Measurements from ENCODE around the gene LSMEM2.

LSMEM2 gene
- 0 to 0.77 (median 0.26) reads per million in 3 donors for total RNA-seq

DNA sequence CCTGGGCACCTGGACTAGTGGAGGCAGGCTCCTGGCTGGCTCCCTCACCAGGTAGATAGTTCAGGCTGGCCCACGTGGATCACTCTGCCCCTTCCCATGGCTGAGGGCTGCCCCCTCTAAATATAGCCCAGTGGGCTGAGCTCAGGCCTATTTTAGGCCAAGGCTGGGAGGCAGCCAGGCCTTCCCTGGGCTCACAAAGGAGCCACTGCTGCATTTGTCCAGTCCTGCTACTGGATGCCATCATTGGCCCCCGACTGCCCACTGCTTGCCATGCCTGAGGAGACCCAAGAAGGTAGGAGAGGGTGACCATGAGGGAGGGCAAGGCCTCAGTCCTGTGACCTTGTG lies at the start of gene LSMEM2:
TSS of gene LSMEM2 (plus strand) at position 208 of the 345 bp plus-strand sequence. CDS start at position 235, 27 bp downstream.
- H3K4me1 ChIP-seq (ENCODE audit: control insufficient read depth, insufficient read depth, low read length, poor library complexity, severe bottlenecking): peaks cover 24% of the 10 kb centered on the region
- no peak within 1 kb of the TSS for H3K4me3 ChIP-seq (ENCODE audit: insufficient read depth, low read depth, low read length, poor library complexity, severe bottlenecking)
- H3K9me3 ChIP-seq (ENCODE audit: control insufficient read depth, low read length): no peaks in the 10 kb centered on the region
- no peaks in the 10 kb centered on the region for H3K36me3 ChIP-seq (ENCODE audit: control insufficient read depth, insufficient read depth, low read length)
- DNase-seq: no peak
- H3K27me3 ChIP-seq (replicated peaks; ENCODE audit: control insufficient read depth, insufficient read depth, low read length, poor library complexity, severe bottlenecking): peaks cover 28% of the 10 kb centered on the region
- no peak within 1 kb of the TSS for H3K27ac ChIP-seq (ENCODE audit: insufficient read depth, low read length, poor library complexity, severe bottlenecking)

DNA sequence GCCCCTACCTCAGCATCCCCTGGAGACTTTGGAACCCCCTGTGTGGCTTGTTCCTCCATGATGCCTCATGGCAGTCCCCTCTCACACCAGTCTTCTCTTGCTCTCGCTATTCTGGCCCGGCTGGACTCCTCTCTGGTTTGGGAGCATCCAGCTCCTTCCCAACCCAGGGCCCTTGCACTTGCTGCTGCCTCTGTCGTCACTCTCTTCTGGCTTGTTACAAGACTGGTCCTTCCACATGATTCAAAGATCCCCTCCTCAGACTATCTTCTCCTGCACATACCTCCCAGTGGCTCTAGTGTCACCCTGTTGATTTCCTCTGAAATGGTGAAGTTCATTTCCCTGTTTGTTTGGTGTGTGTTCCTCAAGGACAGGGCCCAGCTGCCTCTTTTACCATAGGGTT lies 49.4 kb upstream of the LSMEM2 start:
- Histone ChIP-seq H3K4me3 (ENCODE audit: insufficient read depth, low read depth, low read length, poor library complexity, severe bottlenecking) (no peak overlapping the region), H3K9me3 (ENCODE audit: control insufficient read depth, low read length) (no peaks in the 10 kb centered on the region), H3K27me3 (replicated peaks; ENCODE audit: control insufficient read depth, insufficient read depth, low read length, poor library complexity, severe bottlenecking) (no peaks in the 10 kb centered on the region), H3K27ac (ENCODE audit: insufficient read depth, low read length, poor library complexity, severe bottlenecking) (no peak overlapping the region), H3K36me3 (ENCODE audit: control insufficient read depth, insufficient read depth, low read length) (no peaks in the 10 kb centered on the region), H3K4me1 (ENCODE audit: control insufficient read depth, insufficient read depth, low read length, poor library complexity, severe bottlenecking) (peaks cover 15% of the 10 kb centered on the region)
- no peak for DNase-seq

DNA sequence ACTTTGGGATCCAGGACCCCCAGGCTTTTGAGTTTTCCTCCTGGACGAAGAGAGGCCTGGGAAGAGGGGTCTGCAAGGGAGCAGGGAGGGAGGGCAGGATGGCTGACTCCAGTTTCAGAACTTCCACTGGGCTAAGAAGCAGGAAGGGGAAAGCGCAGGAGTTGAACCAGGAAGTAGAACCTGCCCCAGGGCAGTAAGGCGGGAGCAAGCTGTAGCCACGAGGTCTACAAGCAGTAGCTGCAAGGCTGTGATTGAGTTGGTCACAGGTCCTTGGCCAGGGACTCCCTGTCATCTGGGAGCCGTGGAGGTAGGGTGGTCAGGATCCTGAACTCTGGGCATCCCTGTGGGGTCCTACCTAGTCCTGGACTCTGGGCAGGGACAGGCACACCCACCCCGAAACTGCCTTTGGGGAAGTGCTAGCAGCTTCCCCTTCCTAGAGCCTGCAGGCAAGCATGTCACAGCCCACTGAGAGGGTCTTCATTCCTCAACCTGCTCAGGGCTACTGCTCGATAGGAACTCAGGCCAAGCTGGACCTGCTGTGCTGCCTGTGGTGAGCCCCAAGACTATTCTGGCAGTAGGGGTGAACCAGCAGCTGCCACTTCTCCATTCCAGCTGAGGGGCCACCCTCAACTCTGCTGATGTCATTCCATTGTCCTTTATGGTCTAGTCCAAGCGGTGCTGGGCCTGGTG lies 48.6 kb upstream of the LSMEM2 start:
- H3K9me3 ChIP-seq (ENCODE audit: control insufficient read depth, low read length): no peaks in the 10 kb centered on the region
- H3K27ac ChIP-seq (ENCODE audit: insufficient read depth, low read length, poor library complexity, severe bottlenecking): no peak overlapping the region
- peaks cover 15% of the 10 kb centered on the region for H3K4me1 ChIP-seq (ENCODE audit: control insufficient read depth, insufficient read depth, low read length, poor library complexity, severe bottlenecking)
- no peaks in the 10 kb centered on the region for H3K36me3 ChIP-seq (ENCODE audit: control insufficient read depth, insufficient read depth, low read length)
- no peaks in the 10 kb centered on the region for H3K27me3 ChIP-seq (replicated peaks; ENCODE audit: control insufficient read depth, insufficient read depth, low read length, poor library complexity, severe bottlenecking)
- DNase-seq: no peak
- H3K4me3 ChIP-seq (ENCODE audit: insufficient read depth, low read depth, low read length, poor library complexity, severe bottlenecking): no peak overlapping the region

DNA sequence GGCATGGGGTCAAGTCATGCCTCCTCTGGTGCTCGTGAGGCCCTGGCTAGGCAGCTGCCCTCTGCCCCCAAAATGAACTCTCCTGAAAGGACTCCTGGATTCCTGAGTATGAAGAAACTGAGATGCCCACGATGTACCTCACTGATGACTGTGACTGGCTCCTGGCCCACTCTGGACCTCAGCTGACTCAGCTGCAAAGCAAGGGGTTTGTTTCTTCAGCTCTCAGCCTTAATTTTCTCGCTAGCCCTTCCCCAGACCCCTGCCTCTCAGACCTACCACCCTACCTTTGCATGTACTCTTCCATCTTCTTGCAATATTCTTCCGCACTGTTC lies 48.1 kb upstream of the LSMEM2 start:
- no peaks in the 10 kb centered on the region for H3K27me3 ChIP-seq (replicated peaks; ENCODE audit: control insufficient read depth, insufficient read depth, low read length, poor library complexity, severe bottlenecking)
- no peak overlapping the region for H3K27ac ChIP-seq (ENCODE audit: insufficient read depth, low read length, poor library complexity, severe bottlenecking)
- no peak for DNase-seq
- no peak overlapping the region for H3K4me3 ChIP-seq (ENCODE audit: insufficient read depth, low read depth, low read length, poor library complexity, severe bottlenecking)
- H3K4me1 ChIP-seq (ENCODE audit: control insufficient read depth, insufficient read depth, low read length, poor library complexity, severe bottlenecking): peaks cover 15% of the 10 kb centered on the region
- H3K36me3 ChIP-seq (ENCODE audit: control insufficient read depth, insufficient read depth, low read length): no peaks in the 10 kb centered on the region
- no peaks in the 10 kb centered on the region for H3K9me3 ChIP-seq (ENCODE audit: control insufficient read depth, low read length)

DNA sequence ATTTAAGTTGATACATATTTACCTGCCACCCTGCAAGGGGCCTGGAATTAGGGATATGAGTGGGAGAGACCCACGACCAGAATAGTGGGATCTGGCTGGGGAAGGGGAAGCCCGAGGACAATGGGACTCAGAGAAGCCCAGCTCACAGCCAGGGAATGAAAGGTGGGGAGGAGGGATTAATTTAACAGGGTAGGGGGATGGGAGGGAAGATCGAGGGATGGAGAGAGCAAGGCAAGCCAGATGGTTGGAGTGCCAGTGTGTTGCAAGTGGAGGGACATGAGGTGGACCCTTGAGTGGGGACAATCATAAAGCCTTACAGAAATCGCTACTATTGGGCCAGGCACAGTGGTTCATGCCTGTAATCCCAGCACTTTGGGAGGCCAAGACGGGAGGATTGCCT lies 47.3 kb upstream of the LSMEM2 start:
- Histone ChIP-seq H3K4me1 (ENCODE audit: control insufficient read depth, insufficient read depth, low read length, poor library complexity, severe bottlenecking) (peaks cover 10% of the 10 kb centered on the region), H3K4me3 (ENCODE audit: insufficient read depth, low read depth, low read length, poor library complexity, severe bottlenecking) (no peak overlapping the region), H3K36me3 (ENCODE audit: control insufficient read depth, insufficient read depth, low read length) (no peaks in the 10 kb centered on the region)

DNA sequence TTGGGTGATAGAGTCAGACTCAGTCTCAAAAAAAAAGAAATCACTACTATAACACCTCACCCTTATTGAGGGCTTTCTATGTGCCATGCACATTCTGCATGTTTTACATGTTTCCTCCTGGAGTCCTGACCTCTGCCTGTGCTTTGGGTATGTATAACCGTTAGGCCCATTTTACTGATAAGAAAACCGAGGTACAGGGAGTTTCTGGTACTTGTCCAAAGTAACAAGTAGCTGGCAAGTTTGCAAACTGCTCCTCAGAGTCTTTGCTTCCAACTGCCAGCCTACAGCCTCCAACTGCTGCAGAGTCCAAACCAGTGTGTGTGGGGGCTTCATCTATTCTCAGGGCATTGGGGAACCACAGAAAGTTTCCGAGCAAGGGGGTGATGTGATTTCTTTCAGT lies 46.6 kb upstream of the LSMEM2 start:
- Histone ChIP-seq H3K36me3 (ENCODE audit: control insufficient read depth, insufficient read depth, low read length) (no peaks in the 10 kb centered on the region), H3K9me3 (ENCODE audit: control insufficient read depth, low read length) (no peaks in the 10 kb centered on the region), H3K4me1 (ENCODE audit: control insufficient read depth, insufficient read depth, low read length, poor library complexity, severe bottlenecking) (peaks cover 5% of the 10 kb centered on the region), H3K27me3 (replicated peaks; ENCODE audit: control insufficient read depth, insufficient read depth, low read length, poor library complexity, severe bottlenecking) (no peaks in the 10 kb centered on the region), H3K27ac (ENCODE audit: insufficient read depth, low read length, poor library complexity, severe bottlenecking) (no peak overlapping the region), H3K4me3 (ENCODE audit: insufficient read depth, low read depth, low read length, poor library complexity, severe bottlenecking) (no peak overlapping the region)
- DNase-seq: no peak

More for the DNA sequence above, 47.3 kb upstream of the LSMEM2 start:
- Histone ChIP-seq H3K9me3 (ENCODE audit: control insufficient read depth, low read length) (no peaks in the 10 kb centered on the region), H3K27me3 (replicated peaks; ENCODE audit: control insufficient read depth, insufficient read depth, low read length, poor library complexity, severe bottlenecking) (no peaks in the 10 kb centered on the region), H3K27ac (ENCODE audit: insufficient read depth, low read length, poor library complexity, severe bottlenecking) (no peak overlapping the region)
- DNase-seq: no peak

DNA sequence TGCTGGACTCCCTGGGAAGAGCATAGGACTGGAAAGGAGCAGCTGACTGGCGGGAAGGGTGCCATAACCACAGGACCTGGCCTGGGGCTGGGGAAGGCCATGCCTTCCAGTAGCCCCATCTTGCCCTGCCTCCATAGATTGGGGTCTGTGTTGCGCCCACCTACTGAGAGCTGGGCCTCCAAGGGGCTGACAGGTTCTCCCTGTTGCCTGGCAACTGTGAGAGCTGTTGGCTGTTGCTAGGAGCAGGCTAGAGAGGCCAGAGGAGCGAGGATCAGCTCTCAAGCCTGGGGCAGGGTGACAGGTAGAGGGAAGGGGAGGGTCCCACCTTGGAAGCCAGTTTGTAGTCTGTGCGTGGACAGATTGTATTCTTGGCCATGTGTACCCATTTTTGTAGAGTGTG lies 45.7 kb upstream of the LSMEM2 start:
- Histone ChIP-seq H3K4me1 (ENCODE audit: control insufficient read depth, insufficient read depth, low read length, poor library complexity, severe bottlenecking) (peaks cover 2% of the 10 kb centered on the region), H3K27ac (ENCODE audit: insufficient read depth, low read length, poor library complexity, severe bottlenecking) (no peak overlapping the region), H3K27me3 (replicated peaks; ENCODE audit: control insufficient read depth, insufficient read depth, low read length, poor library complexity, severe bottlenecking) (no peaks in the 10 kb centered on the region), H3K9me3 (ENCODE audit: control insufficient read depth, low read length) (no peaks in the 10 kb centered on the region), H3K36me3 (ENCODE audit: control insufficient read depth, insufficient read depth, low read length) (peaks cover under 1% of the 10 kb centered on the region), H3K4me3 (ENCODE audit: insufficient read depth, low read depth, low read length, poor library complexity, severe bottlenecking) (no peak overlapping the region)
- DNase-seq: no peak

DNA sequence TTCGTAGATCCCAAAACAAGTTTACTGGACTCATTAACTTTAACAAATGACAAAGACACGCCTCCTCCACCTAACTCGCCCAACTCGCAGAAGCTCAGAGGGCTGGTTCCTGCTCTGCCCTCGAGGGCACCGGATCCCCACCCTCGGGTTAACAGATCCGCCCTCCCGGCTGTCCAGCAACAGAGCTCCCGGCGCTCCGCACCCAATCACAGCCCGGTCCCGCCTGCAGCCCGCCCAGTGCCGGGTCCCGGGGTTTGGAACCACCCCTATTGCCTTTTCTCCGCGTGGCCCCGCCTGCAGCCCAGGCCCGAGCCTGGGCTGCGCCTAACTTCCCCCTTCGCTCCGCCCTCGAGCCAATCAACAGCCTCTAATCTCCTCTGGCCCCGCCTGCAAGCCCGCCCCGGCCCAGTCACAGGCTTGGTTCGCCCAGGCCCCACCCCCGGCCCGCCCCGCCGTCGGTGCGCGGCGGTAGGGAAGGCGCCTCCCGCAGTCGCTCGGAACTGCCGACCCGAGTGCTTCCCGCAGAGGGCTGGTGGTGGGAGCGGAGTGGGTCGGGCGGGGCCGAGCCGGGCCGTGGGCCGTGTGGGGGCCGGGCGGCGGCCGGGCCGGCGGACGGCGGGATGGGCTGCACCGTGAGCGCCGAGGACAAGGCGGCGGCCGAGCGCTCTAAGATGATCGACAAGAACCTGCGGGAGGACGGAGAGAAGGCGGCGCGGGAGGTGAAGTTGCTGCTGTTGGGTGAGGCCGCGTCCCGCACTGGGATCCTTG lies 43.0 kb upstream of the LSMEM2 start, which contains the start of gene GNAI2:
TSS of gene GNAI2 (plus strand) at position 489 of the 768 bp plus-strand sequence. CDS start at position 621, 132 bp downstream.
- DNase-seq: peak; percentile 98 to 99 (median 98)
- no peaks in the 10 kb centered on the region for H3K9me3 ChIP-seq (ENCODE audit: control insufficient read depth, low read length)
- no peaks in the 10 kb centered on the region for H3K27me3 ChIP-seq (replicated peaks; ENCODE audit: control insufficient read depth, insufficient read depth, low read length, poor library complexity, severe bottlenecking)
- peaks cover 4% of the 10 kb centered on the region for H3K36me3 ChIP-seq (ENCODE audit: control insufficient read depth, insufficient read depth, low read length)
- H3K4me1 ChIP-seq (ENCODE audit: control insufficient read depth, insufficient read depth, low read length, poor library complexity, severe bottlenecking): peaks cover 27% of the 10 kb centered on the region
- peak within 1 kb of the TSS; percentile 98 for H3K4me3 ChIP-seq (ENCODE audit: insufficient read depth, low read depth, low read length, poor library complexity, severe bottlenecking)
- H3K27ac ChIP-seq (ENCODE audit: insufficient read depth, low read length, poor library complexity, severe bottlenecking): peak within 1 kb of the TSS; percentile 80

DNA sequence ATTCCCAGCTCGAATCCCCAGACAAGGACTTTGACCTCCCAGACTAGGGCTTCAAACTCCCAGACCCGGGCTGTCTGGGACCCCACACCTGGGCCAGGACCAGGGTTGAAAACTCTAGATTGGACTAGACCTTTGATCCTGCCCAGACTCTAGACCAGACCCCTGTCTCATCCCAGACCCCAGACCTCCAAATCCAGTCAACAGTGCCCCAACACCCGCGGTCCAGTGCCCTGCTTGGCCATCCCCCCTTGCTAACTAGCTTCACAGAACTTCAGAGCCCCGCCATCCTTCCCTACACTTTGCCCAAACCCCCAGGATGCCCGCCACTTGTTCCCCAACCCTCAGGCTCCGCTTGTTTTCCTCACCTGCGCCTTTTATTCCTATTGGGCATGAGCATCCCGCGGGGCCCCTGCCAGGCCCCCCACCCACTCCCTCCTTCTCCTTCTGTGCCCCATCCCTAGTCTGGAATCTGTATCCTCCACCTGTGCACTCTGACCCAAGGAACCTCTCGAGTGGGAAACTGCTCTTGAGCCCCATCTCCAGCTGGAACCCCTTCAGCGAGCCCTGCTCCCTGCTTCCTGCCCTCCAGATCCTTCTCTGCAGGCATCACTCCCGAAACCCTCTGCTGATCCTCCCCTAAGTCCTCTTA lies 42.3 kb upstream of the LSMEM2 start:
- Histone ChIP-seq H3K27me3 (replicated peaks; ENCODE audit: control insufficient read depth, insufficient read depth, low read length, poor library complexity, severe bottlenecking) (no peaks in the 10 kb centered on the region), H3K4me1 (ENCODE audit: control insufficient read depth, insufficient read depth, low read length, poor library complexity, severe bottlenecking) (peaks cover 34% of the 10 kb centered on the region), H3K4me3 (ENCODE audit: insufficient read depth, low read depth, low read length, poor library complexity, severe bottlenecking) (peak overlapping the region; percentile 98), H3K27ac (ENCODE audit: insufficient read depth, low read length, poor library complexity, severe bottlenecking) (peak overlapping the region; percentile 80), H3K9me3 (ENCODE audit: control insufficient read depth, low read length) (no peaks in the 10 kb centered on the region), H3K36me3 (ENCODE audit: control insufficient read depth, insufficient read depth, low read length) (peaks cover 4% of the 10 kb centered on the region)
- DNase-seq: no peak

DNA sequence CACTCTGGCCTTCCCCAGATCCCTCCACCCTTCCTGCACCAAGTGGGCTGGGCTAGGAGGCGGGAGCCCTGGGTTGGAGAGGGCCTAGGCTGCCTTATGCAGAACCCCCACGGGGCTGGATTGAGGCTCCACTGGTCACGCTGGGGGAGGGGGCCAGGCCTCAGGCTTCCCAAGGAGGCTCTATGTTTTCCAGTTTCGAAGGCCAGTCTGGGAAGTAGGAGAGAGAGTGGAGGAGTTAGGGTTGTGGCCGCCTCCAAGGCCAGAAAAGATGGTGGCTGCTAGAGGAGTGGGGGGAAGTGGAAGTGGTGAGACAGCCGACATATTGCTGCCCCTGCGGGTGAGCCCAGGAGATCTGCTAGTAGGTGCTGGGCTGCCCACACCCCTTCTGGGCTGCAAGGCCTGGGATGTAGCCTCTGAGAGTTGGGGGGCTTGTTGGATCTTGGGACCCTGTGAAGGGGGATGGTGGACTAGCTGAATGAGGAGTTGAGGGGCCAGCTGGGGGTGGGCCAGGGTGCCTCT lies 41.7 kb upstream of the LSMEM2 start:
- Histone ChIP-seq H3K9me3 (ENCODE audit: control insufficient read depth, low read length) (no peaks in the 10 kb centered on the region), H3K27me3 (replicated peaks; ENCODE audit: control insufficient read depth, insufficient read depth, low read length, poor library complexity, severe bottlenecking) (no peaks in the 10 kb centered on the region), H3K27ac (ENCODE audit: insufficient read depth, low read length, poor library complexity, severe bottlenecking) (peak overlapping the region; percentile 80), H3K36me3 (ENCODE audit: control insufficient read depth, insufficient read depth, low read length) (peaks cover 4% of the 10 kb centered on the region), H3K4me3 (ENCODE audit: insufficient read depth, low read depth, low read length, poor library complexity, severe bottlenecking) (peak overlapping the region; percentile 98), H3K4me1 (ENCODE audit: control insufficient read depth, insufficient read depth, low read length, poor library complexity, severe bottlenecking) (peaks cover 40% of the 10 kb centered on the region)
- DNase-seq: no peak
